SK-N-SH (cell line): ENCODE data around the gene TNFRSF1A.
A peak's percentile ranks its signal among the peaks of the same experiment; 100 is the strongest.

Experiments
- EP300 ChIP-seq, 2 experiments: IDR thresholded peaks; 2 replicates each; pipeline versions ENCODE4 v1.4.0 to v1.6.1; 2012; ENCODE audit warnings: borderline replicate concordance in 1 of 2, low read depth in 1 of 2, low read length in 1 of 2
- JUND ChIP-seq: IDR thresholded peaks from 2 replicates; pipeline ENCODE4 v1.4.0; 2012
- NFIC ChIP-seq: IDR thresholded peaks from 2 replicates; pipeline ENCODE4 v1.4.0; 2012; ENCODE audit warnings: borderline replicate concordance
- POLR2AphosphoS5 ChIP-seq: IDR thresholded peaks from 2 replicates; pipeline ENCODE4 v1.6.1; 2012; ENCODE audit warnings: low read depth, low read length
- TAF1 ChIP-seq: IDR thresholded peaks from 2 replicates; pipeline ENCODE4 v1.6.1; 2012; ENCODE audit warnings: low read depth, mild to moderate bottlenecking, low read length, moderate library complexity, borderline replicate concordance
- TF ChIP-seq, protein P1 (sequence below): fragments of 200-600 bp; sonication (generic); IDR thresholded peaks from 2 replicates; pipeline ENCODE4 v1.6.1; 2017; ENCODE audit warnings: antibody characterized with exemption, mild to moderate bottlenecking, moderate library complexity
- TF ChIP-seq, protein P2 (sequence below): IDR thresholded peaks from 2 replicates; pipeline ENCODE4 v1.4.0; 2012; ENCODE audit warnings: low read depth

- peak; percentile 40; the same call in 1 of the 2 replicates for TF ChIP-seq TAF1
- TF ChIP-seq, protein P1, sequence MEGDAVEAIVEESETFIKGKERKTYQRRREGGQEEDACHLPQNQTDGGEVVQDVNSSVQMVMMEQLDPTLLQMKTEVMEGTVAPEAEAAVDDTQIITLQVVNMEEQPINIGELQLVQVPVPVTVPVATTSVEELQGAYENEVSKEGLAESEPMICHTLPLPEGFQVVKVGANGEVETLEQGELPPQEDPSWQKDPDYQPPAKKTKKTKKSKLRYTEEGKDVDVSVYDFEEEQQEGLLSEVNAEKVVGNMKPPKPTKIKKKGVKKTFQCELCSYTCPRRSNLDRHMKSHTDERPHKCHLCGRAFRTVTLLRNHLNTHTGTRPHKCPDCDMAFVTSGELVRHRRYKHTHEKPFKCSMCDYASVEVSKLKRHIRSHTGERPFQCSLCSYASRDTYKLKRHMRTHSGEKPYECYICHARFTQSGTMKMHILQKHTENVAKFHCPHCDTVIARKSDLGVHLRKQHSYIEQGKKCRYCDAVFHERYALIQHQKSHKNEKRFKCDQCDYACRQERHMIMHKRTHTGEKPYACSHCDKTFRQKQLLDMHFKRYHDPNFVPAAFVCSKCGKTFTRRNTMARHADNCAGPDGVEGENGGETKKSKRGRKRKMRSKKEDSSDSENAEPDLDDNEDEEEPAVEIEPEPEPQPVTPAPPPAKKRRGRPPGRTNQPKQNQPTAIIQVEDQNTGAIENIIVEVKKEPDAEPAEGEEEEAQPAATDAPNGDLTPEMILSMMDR, result no peak
- peak; percentile 65 for TF ChIP-seq POLR2AphosphoS5
- TF ChIP-seq JUND, result peak; percentile 89
- TF ChIP-seq NFIC, result peak; percentile 60
- TF ChIP-seq, protein P2, sequence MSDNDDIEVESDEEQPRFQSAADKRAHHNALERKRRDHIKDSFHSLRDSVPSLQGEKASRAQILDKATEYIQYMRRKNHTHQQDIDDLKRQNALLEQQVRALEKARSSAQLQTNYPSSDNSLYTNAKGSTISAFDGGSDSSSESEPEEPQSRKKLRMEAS, result peak; percentile 98
- TF ChIP-seq EP300 (IDR thresholded peaks at IDR 0.05; ENCODE audit: borderline replicate concordance in 1 of 2, low read depth in 1 of 2, low read length in 1 of 2), result peak; percentile 54 to 76; a peak in 2 of 4 replicates
Measured at GRCh38 chr12:6336079-6336888, 5.6 kb downstream of the TNFRSF1A start.
